ENCODE results near the gene HDAC4.
A peak's percentile ranks its signal among the peaks of the same experiment; 100 is the strongest.

The HDAC4 gene

DNA sequence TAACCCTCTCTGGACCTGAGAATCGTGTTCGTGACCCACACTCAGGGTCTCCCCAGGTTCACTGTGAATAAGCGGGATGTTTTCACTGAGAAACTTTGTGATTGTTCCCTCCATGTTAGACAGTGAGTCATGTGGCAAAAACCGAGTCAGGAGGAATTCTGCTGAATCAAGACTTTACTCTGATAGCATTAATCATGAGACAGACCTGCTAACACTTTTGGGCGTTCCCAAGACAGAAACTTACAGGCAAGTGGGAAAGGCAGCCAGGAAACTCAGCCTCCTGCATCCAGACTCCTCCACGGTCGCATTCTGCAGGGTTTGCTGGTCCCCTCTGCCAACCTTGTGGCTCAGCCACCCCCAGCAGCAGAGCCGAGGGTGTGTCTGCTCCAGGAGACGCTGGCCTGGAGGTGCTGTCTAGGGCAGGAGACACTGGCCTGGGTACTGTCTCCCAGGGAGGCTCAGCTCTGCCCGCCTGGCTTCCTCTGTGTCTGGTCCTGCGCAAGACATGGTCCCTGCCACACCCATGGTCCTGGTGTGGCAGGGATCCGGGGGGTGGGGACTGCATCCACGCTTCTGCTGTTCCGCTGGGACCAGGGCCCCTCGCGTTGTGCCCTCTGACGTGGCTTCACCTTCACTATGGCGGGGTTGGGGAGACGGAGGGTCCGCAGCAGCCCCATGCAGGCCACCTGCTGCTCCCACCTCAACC is 375.6 kb downstream of the HDAC4 start:
- peak; percentile 78 for DNase-seq (ENCODE audit: low read depth)

DNA sequence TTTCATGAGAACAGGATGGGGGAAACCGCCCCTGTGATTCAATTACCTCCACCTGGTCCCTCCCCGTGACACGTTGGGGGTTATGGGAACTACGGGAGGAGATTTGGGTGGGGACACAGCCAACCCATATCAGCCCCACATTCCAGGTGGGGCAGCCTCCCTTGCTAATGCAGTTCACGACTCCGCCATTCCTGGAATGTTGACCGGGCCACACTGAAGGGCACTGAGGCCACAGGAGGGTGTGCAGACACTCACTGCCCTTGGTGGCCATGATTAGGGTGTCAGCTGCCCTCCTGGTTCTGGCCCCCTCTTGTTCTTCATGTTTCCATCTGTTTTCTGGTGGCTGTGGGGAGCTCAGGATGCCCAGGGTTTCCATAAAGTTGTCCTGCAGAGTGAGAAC is 376.6 kb downstream of the HDAC4 start:
- DNase-seq (ENCODE audit: low read depth): no peak

GRCh38 chr2:239022437-239023260 is 378.2 kb downstream of the HDAC4 start:
- no peak for DNase-seq (ENCODE audit: low read depth)

GRCh38 chr2:239021651-239022436 is 379.0 kb downstream of the HDAC4 start:
- no peak for DNase-seq (ENCODE audit: low read depth)

GRCh38 chr2:239021224-239021623 is 379.6 kb downstream of the HDAC4 start:
- DNase-seq (ENCODE audit: low read depth): no peak

GRCh38 chr2:239020541-239021041 is 380.2 kb downstream of the HDAC4 start:
- no peak for DNase-seq (ENCODE audit: low read depth)

DNA sequence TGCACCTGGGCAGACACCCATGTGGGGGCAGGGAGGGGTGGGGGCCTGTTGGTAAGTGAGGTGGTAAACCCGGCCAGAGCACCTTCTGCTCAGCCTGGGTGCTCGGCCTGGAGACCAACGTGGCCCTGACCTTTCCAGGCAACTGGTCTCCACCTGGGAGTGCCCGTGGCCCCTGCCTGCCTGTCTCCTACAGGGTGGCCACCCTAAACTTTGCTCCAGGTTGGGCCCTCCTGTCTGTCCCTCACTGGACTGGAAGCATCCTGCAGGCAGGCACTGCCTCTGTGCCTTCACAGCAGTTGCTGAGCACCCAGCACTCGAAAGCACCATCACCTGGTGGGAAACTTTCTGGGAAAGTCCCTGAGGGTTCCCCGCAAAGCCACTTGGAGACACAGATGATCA is 381.6 kb downstream of the HDAC4 start:
- no peak for DNase-seq (ENCODE audit: low read depth)

GRCh38 chr2:239018271-239019182 is 382.3 kb downstream of the HDAC4 start:
- no peak for DNase-seq (ENCODE audit: low read depth)

- no peak for DNase-seq (ENCODE audit: low read depth)
These were observed 383.2 kb downstream of the HDAC4 start for GRCh38 chr2:239017491-239018098.

GRCh38 chr2:239015901-239016675 is 384.7 kb downstream of the HDAC4 start:
- DNase-seq (ENCODE audit: low read depth): no peak

- DNase-seq (ENCODE audit: low read depth): no peak
These were observed 385.5 kb downstream of the HDAC4 start for GRCh38 chr2:239015218-239015900.

DNA sequence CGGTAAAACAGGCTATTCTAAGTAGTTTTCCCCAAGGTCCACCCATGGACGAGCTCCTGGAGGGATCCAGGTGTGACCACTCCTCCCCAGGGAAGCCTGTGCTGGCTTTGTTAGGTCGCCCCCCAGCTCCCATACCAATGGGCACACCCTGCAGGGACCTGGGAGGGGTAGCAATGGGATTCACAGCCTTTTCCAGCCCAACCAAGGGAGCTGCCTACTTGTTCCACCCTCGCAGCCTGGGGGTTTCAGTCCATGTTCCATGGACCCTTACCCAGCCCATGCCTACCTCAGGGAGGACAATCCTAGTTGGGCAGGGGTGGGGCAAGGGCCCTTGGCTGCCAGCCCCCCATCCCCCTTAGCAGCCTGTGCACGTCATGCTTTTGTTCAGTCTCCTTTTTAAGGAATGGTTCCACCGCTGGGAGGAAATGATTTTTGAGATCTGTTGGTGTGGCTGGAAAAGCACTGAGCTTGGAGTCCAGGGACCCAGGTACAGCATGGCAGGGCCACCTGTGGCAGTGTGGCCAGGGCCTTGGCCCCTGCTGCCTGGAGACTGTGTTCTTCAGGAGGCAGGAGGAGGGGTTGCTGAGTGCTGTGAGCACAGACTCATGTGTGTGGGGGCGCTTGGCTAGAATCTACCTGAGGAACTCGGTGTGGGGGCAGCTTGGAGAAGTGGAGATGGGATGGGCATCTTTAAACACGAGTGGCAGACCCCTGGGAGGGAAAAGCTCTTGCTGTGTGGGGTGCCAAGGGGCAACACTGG is 386.2 kb downstream of the HDAC4 start:
- DNase-seq (ENCODE audit: low read depth): no peak

DNA sequence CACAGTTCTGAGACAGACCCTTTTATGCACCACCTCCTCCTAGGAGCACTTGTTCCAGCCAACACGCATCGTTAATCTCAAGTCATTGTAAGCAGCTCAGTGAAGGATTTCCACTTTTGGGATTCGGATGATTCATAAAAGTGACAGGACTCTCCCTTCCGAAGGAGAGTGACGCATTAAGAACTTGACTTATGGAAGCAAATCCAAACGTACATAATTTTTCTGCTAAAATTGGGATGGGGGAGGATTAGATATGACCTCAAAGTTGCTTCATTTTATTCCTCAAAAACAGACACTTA is 387.2 kb downstream of the HDAC4 start:
- DNase-seq (ENCODE audit: low read depth): no peak

DNA sequence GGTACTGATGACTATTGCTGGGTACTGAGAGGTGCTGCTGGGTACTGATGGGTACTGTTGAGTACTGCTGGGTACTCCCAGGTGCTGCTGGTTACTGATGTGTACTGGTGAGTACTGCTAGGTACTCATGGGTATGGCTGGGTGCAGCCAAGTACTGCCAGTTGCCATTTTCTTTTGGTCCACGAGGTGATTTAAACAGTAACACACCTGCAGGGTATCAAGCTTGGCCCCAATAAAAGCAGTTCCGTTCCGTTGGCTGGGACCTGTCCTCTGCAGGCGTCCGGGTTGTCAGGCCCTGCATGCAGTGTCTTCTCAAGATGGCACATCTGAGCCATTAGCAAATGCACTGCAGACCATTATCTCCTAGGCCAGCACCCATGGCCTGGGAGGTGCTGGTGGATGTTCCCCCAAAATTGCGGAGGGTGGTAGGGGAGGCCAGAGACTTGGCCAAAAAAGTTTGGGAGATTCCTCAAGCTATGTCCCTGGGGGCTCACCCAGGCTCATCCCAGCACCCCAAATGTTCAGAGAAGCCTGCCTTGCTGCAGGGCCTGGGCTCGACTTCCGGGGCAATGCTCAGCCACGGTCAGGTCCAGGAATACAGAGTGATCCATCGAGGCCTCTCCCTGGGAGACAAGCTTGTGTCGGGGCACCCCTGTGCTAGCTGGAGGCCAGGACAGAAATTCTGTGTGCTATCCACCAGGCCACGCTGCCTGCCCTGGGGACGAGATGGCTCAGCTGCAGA is 387.7 kb downstream of the HDAC4 start:
- DNase-seq (ENCODE audit: low read depth): no peak

DNA sequence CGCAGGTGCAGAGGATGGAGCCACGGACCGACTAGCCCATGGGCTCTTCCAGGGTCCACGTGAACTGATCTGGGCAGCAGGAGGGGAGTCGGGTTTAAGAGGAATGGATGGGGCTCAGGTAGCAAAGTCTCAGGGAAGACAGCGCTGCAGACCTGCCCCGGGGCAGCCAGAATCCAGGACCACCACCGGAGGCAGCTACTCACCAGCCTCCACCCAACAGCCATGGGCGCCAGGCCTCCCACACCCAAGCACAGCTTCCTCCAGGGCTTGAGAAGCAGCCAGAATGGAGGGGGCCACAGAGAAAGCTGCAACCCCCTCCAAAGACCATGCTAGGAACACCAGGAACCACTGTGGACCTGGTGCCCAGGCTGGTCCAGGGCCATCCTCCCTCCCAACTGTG is 388.6 kb downstream of the HDAC4 start:
- DNase-seq (ENCODE audit: low read depth): no peak

- DNase-seq (ENCODE audit: low read depth): no peak
These were observed 391.2 kb downstream of the HDAC4 start for GRCh38 chr2:239009589-239009961.

DNA sequence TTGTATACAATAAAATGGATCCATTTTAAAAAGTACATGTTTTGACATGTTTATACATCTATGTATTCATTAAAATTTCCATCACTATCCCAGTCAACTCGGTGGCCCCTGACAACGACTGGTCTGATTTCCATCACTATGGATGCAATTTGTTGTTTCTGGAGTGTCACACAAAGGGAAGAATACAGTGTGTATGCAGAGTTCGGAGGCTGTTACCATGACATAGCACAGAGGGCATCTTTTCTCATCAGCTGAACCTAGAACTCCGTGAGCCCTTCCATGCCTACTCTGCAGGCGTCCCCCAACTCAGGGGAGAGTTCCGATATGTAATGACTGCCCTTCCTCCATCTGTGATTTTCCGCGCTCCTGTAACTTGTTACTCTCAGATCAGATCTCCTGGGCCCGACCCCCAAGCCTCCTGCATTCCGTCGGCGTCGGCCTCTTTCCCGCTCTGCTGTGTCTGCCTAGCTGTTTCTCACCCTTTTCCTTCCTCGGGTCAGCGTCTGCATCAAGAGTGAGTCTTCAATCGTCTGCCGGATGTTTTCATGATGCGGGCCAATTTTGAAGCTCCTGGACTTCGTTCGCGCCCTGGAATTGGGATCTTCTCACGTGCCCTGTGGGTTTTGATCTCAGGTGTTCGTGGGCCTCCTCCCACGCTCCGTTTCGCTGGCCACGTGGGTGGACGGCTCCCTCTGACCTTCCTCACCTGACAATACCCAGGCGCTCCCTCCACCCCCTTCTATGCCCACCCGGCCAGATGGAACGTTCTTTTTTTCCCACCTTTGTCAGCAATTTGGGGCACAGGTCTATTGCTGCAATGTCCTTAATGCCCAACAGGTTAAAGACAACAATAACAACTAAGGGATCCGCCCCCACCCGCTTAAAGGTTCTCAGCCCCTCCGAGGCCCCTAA is 391.9 kb downstream of the HDAC4 start:
- no peak for DNase-seq (ENCODE audit: low read depth)

All from amniotic epithelial cell (primary cell).